Stimulated activated CD4-positive, alpha-beta T cell treated with anti-CD3 and anti-CD28 coated beads, Interleukin-1b, Interleukin-23, amount 100 ng/mL, for 48 hours (primary cell): ENCODE results near the gene MNT.
A peak's percentile ranks its signal among the peaks of the same experiment; 100 is the strongest.

Experiments used
- DNase-seq: peaks from one replicate; pipeline ENCODE4 v3.0.0-alpha.2; 2020

Gene MNT

DNA sequence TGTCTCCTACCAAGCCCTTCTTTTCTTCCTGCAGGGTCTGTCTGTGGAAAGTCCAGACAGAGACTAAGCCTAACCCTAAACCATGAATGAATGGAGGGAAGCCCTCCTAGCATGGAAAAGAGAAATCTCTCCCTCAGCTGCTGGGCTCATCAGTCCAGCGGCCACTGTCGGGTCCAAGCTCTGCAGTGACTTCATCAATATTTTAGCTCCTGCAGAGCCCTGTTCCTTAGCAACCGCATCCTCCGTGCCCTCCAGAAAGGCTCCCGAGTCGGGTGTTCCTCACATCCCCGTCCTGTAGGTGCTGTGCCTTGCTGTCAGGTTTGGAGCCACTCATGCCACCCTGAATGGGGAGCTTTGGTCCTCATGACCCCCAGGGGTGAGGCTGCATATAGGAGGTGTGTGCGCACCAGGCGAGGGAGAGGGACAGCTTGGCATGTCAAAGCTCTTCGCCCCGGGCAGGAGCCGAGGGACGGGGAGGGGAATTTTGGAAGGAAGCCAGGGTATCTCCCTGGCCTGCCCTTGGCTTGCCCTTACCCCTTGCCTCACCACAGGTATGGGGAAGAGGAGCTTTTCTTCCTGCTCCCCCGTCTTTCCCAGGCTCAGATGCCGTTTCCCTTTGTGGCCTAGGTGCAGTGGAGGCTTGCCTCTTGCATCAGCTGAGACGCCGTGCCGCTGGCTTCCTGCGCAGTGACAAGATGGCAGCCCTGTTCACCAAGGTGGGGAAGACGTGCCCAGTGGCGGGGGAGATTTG, 39.7 kb downstream of the MNT start:
- DNase-seq = no peak

- DNase-seq = no peak
Measured at GRCh38 chr17:2357931-2358434, 42.9 kb downstream of the MNT start.

DNA sequence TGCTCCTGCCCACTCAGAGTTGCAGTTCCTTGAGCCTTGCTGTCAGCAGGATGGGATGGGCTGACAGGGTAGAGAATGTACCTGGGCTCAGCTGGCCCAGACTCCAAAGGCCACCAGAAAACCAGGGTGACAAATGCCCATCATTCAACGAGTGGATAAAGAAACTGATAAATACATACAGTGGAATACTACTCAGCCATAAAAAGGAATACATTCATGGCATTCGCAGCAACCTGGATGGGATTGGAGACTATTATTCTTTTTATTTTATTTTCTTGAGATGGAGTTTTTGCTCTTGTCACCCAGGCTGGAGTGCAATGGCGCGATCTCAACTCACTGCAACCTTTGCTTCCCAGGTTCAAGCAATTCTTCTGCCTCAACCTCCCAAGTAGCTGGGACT, 43.6 kb downstream of the MNT start:
- no peak for DNase-seq

- no peak for DNase-seq
Measured at GRCh38 chr17:2354311-2354710, 46.5 kb downstream of the MNT start.

GRCh38 chr17:2351269-2351668, 49.6 kb downstream of the MNT start:
- no peak for DNase-seq

GRCh38 chr17:2347805-2348685, 52.8 kb downstream of the MNT start:
- no peak for DNase-seq

DNA sequence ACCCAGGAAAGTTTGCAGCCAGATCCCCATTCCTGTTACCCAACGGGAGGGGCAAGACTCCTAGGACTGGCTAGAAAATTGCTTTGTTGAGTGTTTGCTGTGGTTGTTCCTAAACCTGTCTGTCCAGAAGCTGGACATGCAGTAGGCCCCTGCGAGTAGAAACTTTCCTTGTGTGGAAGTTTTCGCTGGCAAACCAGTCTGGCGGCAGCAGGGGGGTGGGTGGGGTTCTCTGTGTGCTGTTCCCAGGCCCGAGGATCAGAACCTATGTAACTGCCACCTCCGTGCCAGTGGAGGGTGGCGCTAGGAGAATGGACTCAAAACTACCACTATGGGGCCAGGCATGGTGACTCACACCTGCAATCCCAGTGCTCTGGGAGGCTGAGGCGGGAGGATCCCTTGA, 54.4 kb downstream of the MNT start:
- DNase-seq = no peak

DNA sequence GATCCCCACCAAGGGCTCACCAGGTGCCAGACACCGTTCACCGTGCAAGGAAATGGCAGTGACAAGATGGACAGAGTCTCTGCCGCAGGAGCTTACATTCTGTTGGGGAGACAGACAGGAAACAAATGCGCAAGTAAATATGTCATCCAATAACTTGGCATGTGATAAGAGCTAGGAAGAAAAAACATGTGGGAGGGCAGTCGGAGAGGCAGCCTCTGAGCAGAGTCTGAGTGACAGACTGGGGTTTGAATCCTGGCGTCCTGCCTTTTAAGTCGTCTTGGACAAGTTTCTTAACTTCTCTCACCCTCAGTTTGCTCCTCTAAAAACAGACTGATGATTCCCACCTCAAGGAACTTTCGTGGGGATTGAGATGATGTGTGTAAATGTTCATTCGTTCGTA, 56.3 kb downstream of the MNT start:
- no peak for DNase-seq

- peak; percentile 50 for DNase-seq
Measured at GRCh38 chr17:2343421-2343820, 57.4 kb downstream of the MNT start.

- DNase-seq = no peak
Measured at GRCh38 chr17:2338315-2338657, 62.6 kb downstream of the MNT start.

DNA sequence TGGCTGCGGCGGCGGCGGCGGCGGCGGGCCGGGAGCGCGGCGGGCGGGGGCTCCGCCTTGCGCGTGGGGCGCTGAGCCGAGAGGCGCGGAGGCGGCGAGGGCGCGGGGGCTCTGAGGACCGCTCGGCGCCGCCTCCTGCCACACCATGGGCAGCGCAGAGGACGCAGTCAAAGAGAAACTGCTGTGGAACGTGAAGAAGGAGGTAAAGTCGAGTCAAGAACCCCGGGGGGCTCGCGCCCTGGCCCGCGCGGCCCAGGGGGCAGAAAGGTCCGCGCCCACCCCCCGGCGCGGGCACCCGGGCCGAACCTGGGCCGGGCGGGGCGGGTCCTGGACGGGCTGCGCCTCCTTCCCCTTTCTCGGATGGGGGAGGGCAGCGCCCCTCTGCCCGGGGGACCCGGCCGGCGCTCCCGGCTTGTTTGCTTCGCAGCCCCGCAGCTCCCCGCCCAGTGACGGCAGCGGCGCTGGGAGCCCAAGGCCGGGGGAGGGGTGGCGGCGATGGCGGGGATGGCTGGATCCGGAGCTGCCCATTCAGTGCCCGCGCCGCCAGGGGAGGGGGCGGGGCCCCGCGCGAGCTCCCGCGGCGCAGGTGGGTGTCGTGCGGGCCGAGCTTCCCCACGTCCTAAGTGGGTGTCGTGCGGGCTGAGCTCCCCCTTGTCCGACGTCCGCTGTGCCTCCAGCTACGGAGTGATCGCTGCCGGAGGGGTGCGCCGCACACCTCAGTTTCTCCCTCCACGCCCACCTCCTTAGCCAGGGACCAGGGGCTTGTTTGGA, 63.1 kb downstream of the MNT start:
- peak; percentile 58 for DNase-seq

DNA sequence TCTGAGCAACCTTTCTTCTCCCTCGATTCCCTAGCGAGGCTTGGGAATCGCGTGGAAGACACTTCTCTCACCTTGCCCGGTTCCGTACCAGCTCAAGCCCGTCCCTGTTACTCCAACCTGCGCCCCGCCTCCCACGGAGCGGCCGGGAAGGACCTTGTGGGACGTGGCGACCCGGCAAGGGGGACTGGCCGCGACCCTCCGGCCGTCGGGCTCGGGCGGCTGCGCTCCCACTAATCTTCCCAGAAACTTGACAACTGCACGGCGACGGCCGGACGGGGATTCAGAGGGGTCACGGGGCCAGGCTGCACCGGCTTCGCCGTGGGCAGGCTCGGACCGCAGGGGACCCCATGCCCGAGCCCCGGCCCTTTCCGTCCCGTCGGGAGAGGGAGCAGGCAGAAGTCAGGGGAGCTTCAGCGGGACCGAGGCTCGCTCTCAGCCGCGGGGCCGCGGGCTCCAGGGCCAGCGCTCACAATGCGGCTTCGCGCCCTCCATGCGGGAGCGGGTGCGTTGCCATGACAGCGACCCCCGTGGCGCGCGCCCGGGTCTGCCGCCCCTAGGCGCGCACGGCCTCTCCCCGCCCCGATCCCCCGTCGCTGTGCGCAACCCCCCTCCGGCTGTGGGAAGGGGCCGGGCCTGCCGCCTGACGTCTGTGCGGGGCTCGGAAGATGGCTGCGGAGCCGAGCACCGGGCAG, 63.9 kb downstream of the MNT start, which contains the start of gene SGSM2:
Gene SGSM2 (plus strand): TSS at position 650 of the 692 bp plus-strand sequence. CDS start 188 bp downstream, outside the sequence.
- DNase-seq = peak; percentile 54

GRCh38 chr17:2336215-2336851, 64.5 kb downstream of the MNT start, which contains the start of gene TSR1:
TSR1 (minus strand) TSS chr17:2336457; CDS start chr17:2336427, 30 bp downstream.
- DNase-seq = peak; percentile 91

GRCh38 chr17:2335726-2336214, 65.1 kb downstream of the MNT start:
- no peak for DNase-seq
